ENCODE results near the gene HYDIN. TPM values are rescaled to one million over a fixed set of nuclear protein-coding genes. Genes with fewer than 3 reads are reported as not detected.
"Not testable (repeated sequence)": the region's sequence is repeated elsewhere in the genome, so short reads cannot be mapped to it uniquely, and the experiment has no call there.

Gene HYDIN
- total RNA-seq, 2 experiments from 2014 or later, result not detected

DNA sequence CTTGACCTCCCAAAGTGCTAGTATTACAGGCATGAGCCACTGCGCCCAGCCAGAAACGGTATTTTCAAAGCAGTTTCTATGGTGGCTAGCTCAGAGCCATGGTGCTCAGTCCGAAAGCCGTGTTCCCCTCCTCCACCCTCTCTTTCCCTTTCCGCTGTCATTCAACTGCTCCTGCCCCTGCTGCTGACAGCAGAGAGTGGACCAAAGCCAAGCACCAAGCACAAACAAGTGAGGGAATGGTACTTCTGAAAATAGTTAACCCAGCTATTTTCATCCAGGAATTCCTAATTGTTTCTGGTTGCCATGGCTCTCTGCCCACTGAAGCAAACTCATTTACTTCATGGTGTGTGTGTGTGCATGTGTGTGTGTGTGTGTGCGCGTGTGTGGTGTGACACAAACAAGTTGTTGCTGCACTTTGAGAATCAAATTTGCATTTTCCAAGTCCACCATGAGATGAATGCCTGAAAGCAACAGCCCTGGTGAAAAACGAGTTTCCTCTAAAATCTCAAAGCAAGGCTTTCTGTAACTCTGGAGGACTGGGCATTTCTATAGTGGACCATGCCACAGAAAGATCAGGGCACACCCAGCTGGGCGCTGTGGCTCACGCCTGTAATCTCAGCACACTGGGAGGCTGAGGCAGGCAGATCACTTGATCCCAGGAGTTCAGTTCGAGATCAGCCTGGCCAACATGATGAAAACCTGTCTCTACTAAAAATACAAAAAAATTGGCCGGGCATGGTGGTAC lies 293.6 kb downstream of the HYDIN start:
- H3K27ac Mint-ChIP-seq; H3K4me1 Mint-ChIP-seq (ENCODE audit: low read depth); CTCF ChIA-PET; H3K36me3 Mint-ChIP-seq (ENCODE audit: low read depth); H3K9me3 Mint-ChIP-seq; H3K27me3 Mint-ChIP-seq (ENCODE audit: low read depth); DNase-seq; intact Hi-C loops (cut with micrococcal nuclease); H3K4me3 Mint-ChIP-seq: not testable (repeated sequence)

- CTCF ChIA-PET; H3K27ac Mint-ChIP-seq; H3K4me3 Mint-ChIP-seq; H3K9me3 Mint-ChIP-seq; H3K4me1 Mint-ChIP-seq (ENCODE audit: low read depth); H3K36me3 Mint-ChIP-seq (ENCODE audit: low read depth); DNase-seq; H3K27me3 Mint-ChIP-seq (ENCODE audit: low read depth); intact Hi-C loops (cut with micrococcal nuclease): not testable (repeated sequence)
These were observed 295.2 kb downstream of the HYDIN start for GRCh38 chr16:70935325-70935724.

DNA sequence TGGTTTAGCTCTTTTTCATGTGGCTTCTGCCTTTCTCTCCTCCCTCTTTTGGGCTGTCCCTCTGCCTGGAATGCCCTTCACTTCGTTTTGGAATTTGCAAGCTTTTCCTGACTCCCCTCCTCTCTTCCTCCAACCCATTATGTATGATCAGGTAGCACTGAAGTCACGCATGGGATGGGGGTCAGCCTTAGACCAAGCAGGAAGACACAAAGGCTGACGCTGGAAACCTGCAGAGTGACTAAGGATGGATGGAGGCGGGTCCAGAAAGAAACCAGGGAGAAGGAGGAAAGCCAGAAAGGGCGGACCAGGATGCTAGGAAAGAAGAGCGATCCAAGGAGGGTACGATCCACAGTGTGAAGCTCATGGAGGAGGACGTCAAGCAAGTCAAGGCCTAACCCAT lies 296.8 kb downstream of the HYDIN start:
- H3K4me3 Mint-ChIP-seq; H3K27me3 Mint-ChIP-seq (ENCODE audit: low read depth); H3K4me1 Mint-ChIP-seq (ENCODE audit: low read depth); DNase-seq; H3K36me3 Mint-ChIP-seq (ENCODE audit: low read depth); H3K27ac Mint-ChIP-seq; CTCF ChIA-PET; intact Hi-C loops (cut with micrococcal nuclease); H3K9me3 Mint-ChIP-seq: not testable (repeated sequence)

- H3K27ac Mint-ChIP-seq; H3K4me1 Mint-ChIP-seq (ENCODE audit: low read depth); H3K36me3 Mint-ChIP-seq (ENCODE audit: low read depth); CTCF ChIA-PET; DNase-seq; H3K9me3 Mint-ChIP-seq; intact Hi-C loops (cut with micrococcal nuclease); H3K4me3 Mint-ChIP-seq; H3K27me3 Mint-ChIP-seq (ENCODE audit: low read depth): not testable (repeated sequence)
These were observed 299.8 kb downstream of the HYDIN start for GRCh38 chr16:70930757-70931156.

GRCh38 chr16:70922164-70922563 lies 308.4 kb downstream of the HYDIN start:
- H3K36me3 Mint-ChIP-seq (ENCODE audit: low read depth); intact Hi-C loops (cut with micrococcal nuclease); H3K27ac Mint-ChIP-seq; H3K4me3 Mint-ChIP-seq; H3K27me3 Mint-ChIP-seq (ENCODE audit: low read depth); H3K9me3 Mint-ChIP-seq; CTCF ChIA-PET; DNase-seq; H3K4me1 Mint-ChIP-seq (ENCODE audit: low read depth): not testable (repeated sequence)

- H3K36me3 Mint-ChIP-seq (ENCODE audit: low read depth); DNase-seq; H3K4me1 Mint-ChIP-seq (ENCODE audit: low read depth); intact Hi-C loops (cut with micrococcal nuclease); H3K4me3 Mint-ChIP-seq; H3K27ac Mint-ChIP-seq; H3K27me3 Mint-ChIP-seq (ENCODE audit: low read depth); CTCF ChIA-PET; H3K9me3 Mint-ChIP-seq: not testable (repeated sequence)
These were observed 309.9 kb downstream of the HYDIN start for GRCh38 chr16:70920661-70921060.

GRCh38 chr16:70888208-70888607 lies 342.3 kb downstream of the HYDIN start:
- H3K9me3 Mint-ChIP-seq; DNase-seq; H3K27me3 Mint-ChIP-seq (ENCODE audit: low read depth); H3K36me3 Mint-ChIP-seq (ENCODE audit: low read depth); H3K4me3 Mint-ChIP-seq; H3K27ac Mint-ChIP-seq; CTCF ChIA-PET; intact Hi-C loops (cut with micrococcal nuclease); H3K4me1 Mint-ChIP-seq (ENCODE audit: low read depth): not testable (repeated sequence)

DNA sequence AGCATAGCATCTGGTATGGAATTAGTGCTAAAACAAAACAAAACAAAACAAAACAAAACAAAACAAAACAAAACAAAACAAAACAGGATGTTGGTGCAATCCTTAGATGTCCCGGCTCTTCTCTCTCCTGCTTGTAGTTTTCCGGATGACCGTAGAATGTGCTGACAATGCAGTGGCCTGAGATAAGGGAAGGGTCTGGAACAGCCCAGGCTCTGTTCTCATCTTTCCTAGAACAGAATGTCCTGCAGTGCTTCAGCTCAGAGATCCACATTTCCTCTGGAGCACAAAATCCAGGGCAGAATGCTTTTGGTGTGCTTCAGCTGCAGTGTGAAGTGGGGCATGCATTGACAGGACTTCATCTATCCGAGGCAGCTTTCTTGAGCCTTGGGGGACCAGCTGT lies 345.9 kb downstream of the HYDIN start:
- H3K36me3 Mint-ChIP-seq (ENCODE audit: low read depth); H3K27ac Mint-ChIP-seq; H3K4me3 Mint-ChIP-seq; H3K27me3 Mint-ChIP-seq (ENCODE audit: low read depth); CTCF ChIA-PET; H3K9me3 Mint-ChIP-seq; DNase-seq; intact Hi-C loops (cut with micrococcal nuclease); H3K4me1 Mint-ChIP-seq (ENCODE audit: low read depth): not testable (repeated sequence)

DNA sequence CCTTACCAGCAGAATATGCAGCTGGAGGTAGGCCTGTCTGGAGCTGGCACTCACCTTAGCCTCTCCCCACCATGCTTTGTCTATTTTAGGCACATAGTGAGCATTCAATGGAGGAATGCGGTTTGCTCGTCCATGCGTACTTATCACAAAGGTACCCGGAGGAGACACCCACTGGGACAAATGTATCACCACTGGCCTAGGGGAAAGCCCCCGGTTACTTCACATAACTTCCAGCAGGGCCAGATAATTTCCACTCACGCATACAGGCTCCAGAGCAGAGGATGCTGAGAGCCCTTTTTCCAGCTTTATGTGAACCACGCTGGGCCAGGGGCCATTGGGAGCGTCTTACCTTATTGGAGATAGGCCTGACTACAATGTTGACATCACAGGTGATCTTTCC lies 348.2 kb downstream of the HYDIN start:
- H3K27ac Mint-ChIP-seq; H3K9me3 Mint-ChIP-seq; H3K36me3 Mint-ChIP-seq (ENCODE audit: low read depth); intact Hi-C loops (cut with micrococcal nuclease); H3K27me3 Mint-ChIP-seq (ENCODE audit: low read depth); DNase-seq; CTCF ChIA-PET; H3K4me1 Mint-ChIP-seq (ENCODE audit: low read depth); H3K4me3 Mint-ChIP-seq: not testable (repeated sequence)

DNA sequence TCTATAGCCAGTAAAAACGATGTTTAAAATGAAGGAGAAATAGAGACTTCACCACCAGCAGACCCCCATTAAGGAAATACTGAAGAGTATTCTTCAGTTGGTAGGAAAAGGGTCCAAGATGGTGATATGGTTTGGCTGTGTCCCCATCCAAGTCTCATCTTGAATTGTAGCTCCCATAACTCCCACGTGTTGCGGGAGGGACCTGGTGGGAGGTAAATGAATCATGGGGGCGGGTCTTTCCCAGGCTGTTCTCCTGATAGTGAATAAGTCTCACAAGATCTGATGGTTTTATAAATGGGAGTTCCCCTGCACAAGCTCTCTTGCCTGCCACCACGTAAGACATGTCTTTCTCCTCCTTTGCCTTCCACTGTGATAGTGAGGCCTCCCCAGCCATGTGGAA lies 352.6 kb downstream of the HYDIN start:
- H3K4me1 Mint-ChIP-seq (ENCODE audit: low read depth); intact Hi-C loops (cut with micrococcal nuclease); H3K27me3 Mint-ChIP-seq (ENCODE audit: low read depth); H3K27ac Mint-ChIP-seq; H3K36me3 Mint-ChIP-seq (ENCODE audit: low read depth); CTCF ChIA-PET; DNase-seq; H3K4me3 Mint-ChIP-seq; H3K9me3 Mint-ChIP-seq: not testable (repeated sequence)

- CTCF ChIA-PET; H3K27ac Mint-ChIP-seq; H3K9me3 Mint-ChIP-seq; H3K4me1 Mint-ChIP-seq (ENCODE audit: low read depth); intact Hi-C loops (cut with micrococcal nuclease); H3K4me3 Mint-ChIP-seq; H3K36me3 Mint-ChIP-seq (ENCODE audit: low read depth); DNase-seq; H3K27me3 Mint-ChIP-seq (ENCODE audit: low read depth): not testable (repeated sequence)
These were observed 354.1 kb downstream of the HYDIN start for GRCh38 chr16:70876442-70876841.

DNA sequence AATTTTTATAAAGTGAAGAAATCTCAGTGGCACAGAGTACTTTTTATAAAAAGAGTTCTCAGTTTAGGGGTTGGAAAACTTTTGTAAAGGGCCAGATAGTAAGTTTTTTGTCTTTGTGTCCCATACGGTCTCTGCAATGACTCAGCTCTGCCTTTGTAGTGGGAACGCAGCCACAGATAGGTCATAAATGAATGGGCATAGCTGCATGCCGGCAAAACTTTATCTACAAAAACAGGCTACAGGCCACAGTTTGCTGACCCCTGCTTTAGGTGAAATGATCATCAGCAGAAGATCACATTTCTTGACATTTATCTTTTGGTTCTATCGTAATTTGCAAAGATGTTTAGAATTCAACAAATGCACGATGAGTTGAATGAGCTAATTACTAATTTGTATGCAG lies 365.8 kb downstream of the HYDIN start:
- H3K36me3 Mint-ChIP-seq (ENCODE audit: low read depth); H3K9me3 Mint-ChIP-seq; CTCF ChIA-PET; H3K4me1 Mint-ChIP-seq (ENCODE audit: low read depth); H3K27ac Mint-ChIP-seq; intact Hi-C loops (cut with micrococcal nuclease); H3K4me3 Mint-ChIP-seq; H3K27me3 Mint-ChIP-seq (ENCODE audit: low read depth); DNase-seq: not testable (repeated sequence)

GRCh38 chr16:70861996-70862395 lies 368.5 kb downstream of the HYDIN start:
- H3K4me1 Mint-ChIP-seq (ENCODE audit: low read depth); H3K27me3 Mint-ChIP-seq (ENCODE audit: low read depth); CTCF ChIA-PET; H3K4me3 Mint-ChIP-seq; H3K36me3 Mint-ChIP-seq (ENCODE audit: low read depth); intact Hi-C loops (cut with micrococcal nuclease); H3K9me3 Mint-ChIP-seq; DNase-seq; H3K27ac Mint-ChIP-seq: not testable (repeated sequence)

GRCh38 chr16:70851299-70851698 lies 379.2 kb downstream of the HYDIN start:
- H3K4me1 Mint-ChIP-seq (ENCODE audit: low read depth); intact Hi-C loops (cut with micrococcal nuclease); H3K27ac Mint-ChIP-seq; H3K27me3 Mint-ChIP-seq (ENCODE audit: low read depth); DNase-seq; H3K4me3 Mint-ChIP-seq; H3K36me3 Mint-ChIP-seq (ENCODE audit: low read depth); CTCF ChIA-PET; H3K9me3 Mint-ChIP-seq: not testable (repeated sequence)

All from activated naive CD4-positive, alpha-beta T cell treated with anti-CD3 and anti-CD28 coated beads for 36 hours (primary cell).